H1 (cell line): ENCODE results near the gene VPS13A. TPM values are rescaled to one million over a fixed set of nuclear protein-coding genes. Genes with fewer than 3 reads are reported as not detected.

ENCODE experiments used
- CTCF ChIA-PET: fragments of 300-600 bp; sonication (Branson Sonifier 250); formaldehyde crosslinking; loops from one replicate; lab custom pipeline; 2021; ENCODE audit not compliant: partially characterized antibody; lab: Charles Lee
- POLR2A ChIA-PET: fragments of 300-600 bp; sonication (Branson Sonifier 250); formaldehyde crosslinking; loops from one replicate; lab custom pipeline; 2021; ENCODE audit warnings: inconsistent platforms; ENCODE audit not compliant: partially characterized antibody; lab: Charles Lee
- DNase-seq, 2 experiments: peaks; one replicate each; pipeline versions ENCODE4 v3.0.0 to v3.0.0-alpha.2; 2010 to 2022; ENCODE audit warnings: low spot score in 2 of 2, low read depth in 1 of 2, mixed read lengths in 1 of 2
- FAIRE-seq: peaks from 2 replicates; lab custom pipeline; 2011; peaks lifted over from hg19 to GRCh38; lab: Jason Lieb, UNC
- H2AFZ ChIP-seq: 2 replicates; pipeline ENCODE4 v1.8.1; 2012; ENCODE audit warnings: low read length, inconsistent platforms
- H2AK5ac ChIP-seq: 2 replicates; pipeline ENCODE4 v1.6.1; 2013; ENCODE audit warnings: low read depth, low read length
- H2BK120ac ChIP-seq: replicated peaks from 2 replicates; pipeline ENCODE3; 2013; ENCODE audit warnings: low read depth, low read length, inconsistent platforms
- H2BK12ac ChIP-seq: 2 replicates; pipeline ENCODE4 v1.6.1; 2013; ENCODE audit warnings: low read depth, low read length
- H2BK15ac ChIP-seq: 2 replicates; pipeline ENCODE4 v1.6.1; 2013; ENCODE audit warnings: low read length
- H2BK20ac ChIP-seq: 2 replicates; pipeline ENCODE4 v1.6.1; 2013; ENCODE audit warnings: low read length
- H2BK5ac ChIP-seq: 2 replicates; pipeline ENCODE4 v1.6.1; 2013; ENCODE audit warnings: low read depth, low read length
- H3K14ac ChIP-seq: 2 replicates; pipeline ENCODE4 v1.6.1; 2013; ENCODE audit warnings: inconsistent platforms; ENCODE audit not compliant: insufficient read length
- H3K18ac ChIP-seq: 2 replicates; pipeline ENCODE4 v1.6.1; 2013; ENCODE audit warnings: low read length; ENCODE audit errors: extremely low read depth
- H3K23ac ChIP-seq: 2 replicates; pipeline ENCODE4 v1.6.1; 2013; ENCODE audit warnings: inconsistent platforms; ENCODE audit not compliant: insufficient read length
- H3K23me2 ChIP-seq: 2 replicates; pipeline ENCODE4 v1.6.1; 2013; ENCODE audit warnings: low read depth, low read length
- H3K27ac ChIP-seq: 2 replicates; pipeline ENCODE4 v1.6.1; 2011; ENCODE audit warnings: low read depth, low read length, inconsistent platforms
- H3K27me3 ChIP-seq, 4 experiments: replicated peaks in 1 of 4; 1 replicate in 1 of 4; 2 replicates in 3 of 4; pipeline versions ENCODE4 v1.6.1 to v1.8.1; 2011 to 2013; ENCODE audit warnings: low read length in 3 of 4, mild to moderate bottlenecking in 3 of 4, inconsistent platforms in 2 of 4, mixed read lengths in 2 of 4, moderate library complexity in 1 of 4; ENCODE audit not compliant: control insufficient read depth in 3 of 4, insufficient read depth in 3 of 4; ENCODE audit errors: extremely low read depth in 1 of 4
- H3K36me3 ChIP-seq, 4 experiments: 2 replicates each; pipeline versions ENCODE4 v1.6.1 to v1.8.1; 2011 to 2013; ENCODE audit warnings: mild to moderate bottlenecking in 4 of 4, low read length in 3 of 4, moderate library complexity in 2 of 4, control low read depth in 1 of 4, inconsistent platforms in 1 of 4; ENCODE audit not compliant: insufficient read depth in 4 of 4, control insufficient read depth in 2 of 4
- H3K4ac ChIP-seq: replicated peaks from 2 replicates; pipeline ENCODE3; 2013; ENCODE audit warnings: low read length, low read depth, mixed read lengths, inconsistent platforms; ENCODE audit not compliant: insufficient read length
- H3K4me1 ChIP-seq, 4 experiments: replicated peaks in 1 of 4; 1 replicate in 1 of 4; 2 replicates in 3 of 4; pipeline versions ENCODE4 v1.6.1 to v1.8.1; 2011 to 2013; ENCODE audit warnings: low read length in 3 of 4, inconsistent platforms in 2 of 4, mixed read lengths in 1 of 4; ENCODE audit not compliant: insufficient read depth in 4 of 4, control insufficient read depth in 3 of 4
- H3K4me2 ChIP-seq, 2 experiments: 2 replicates each; pipeline versions ENCODE4 v1.6.1 to v1.8.1; 2011 to 2013; ENCODE audit warnings: low read depth in 2 of 2, low read length in 2 of 2, control low read depth in 1 of 2, inconsistent platforms in 1 of 2, mild to moderate bottlenecking in 1 of 2; ENCODE audit not compliant: insufficient read depth in 1 of 2
- H3K4me3 ChIP-seq, 4 experiments: fragments of 200-600, 300-600 bp in 1 of 4; sonication (generic), shearing (Covaris generic), sonication (Bioruptor Twin) in 1 of 4; 2 replicates each; pipeline versions ENCODE4 v1.5.1 to v1.8.1; 2011 to 2016; ENCODE audit warnings: low read length in 4 of 4, low read depth in 3 of 4, control low read depth in 2 of 4, inconsistent platforms in 2 of 4, mild to moderate bottlenecking in 2 of 4, mixed read lengths in 1 of 4, moderate library complexity in 1 of 4; ENCODE audit not compliant: insufficient read depth in 2 of 4; ENCODE audit errors: extremely low read depth in 1 of 4
- H3K56ac ChIP-seq: replicated peaks from 2 replicates; pipeline ENCODE3; 2013; ENCODE audit warnings: low read depth, mild to moderate bottlenecking, mixed read lengths, low read length, inconsistent platforms; ENCODE audit not compliant: insufficient read length
- H3K79me1 ChIP-seq: 2 replicates; pipeline ENCODE4 v1.6.1; 2013; ENCODE audit warnings: low read depth, low read length, control low read depth
- H3K79me2 ChIP-seq, 2 experiments: 2 replicates each; pipeline versions ENCODE4 v1.6.1 to v1.8.1; 2012 to 2013; ENCODE audit warnings: low read length in 2 of 2, mild to moderate bottlenecking in 2 of 2, inconsistent platforms in 1 of 2; ENCODE audit not compliant: insufficient read depth in 2 of 2, control insufficient read depth in 1 of 2
- H3K9ac ChIP-seq, 4 experiments: replicated peaks in 1 of 4; 1 replicate in 1 of 4; 2 replicates in 3 of 4; pipeline versions ENCODE4 v1.6.1 to v1.8.1; 2011 to 2013; ENCODE audit warnings: low read depth in 3 of 4, low read length in 3 of 4, control low read depth in 2 of 4, mild to moderate bottlenecking in 2 of 4, moderate library complexity in 2 of 4, inconsistent platforms in 1 of 4; ENCODE audit errors: extremely low read depth in 1 of 4
- H3K9me3 ChIP-seq, 2 experiments: 2 replicates each; pipeline versions ENCODE4 v1.6.1 to v1.8.1; 2012 to 2013; ENCODE audit warnings: mild to moderate bottlenecking in 2 of 2, moderate library complexity in 2 of 2, control low read depth in 1 of 2, inconsistent platforms in 1 of 2, low read depth in 1 of 2, low read length in 1 of 2, mixed read lengths in 1 of 2; ENCODE audit not compliant: insufficient read depth in 2 of 2
- H4K20me1 ChIP-seq, 2 experiments: replicated peaks in 1 of 2; 2 replicates each; pipeline versions ENCODE3 to v1.8.1; 2011 to 2013; ENCODE audit warnings: inconsistent platforms in 2 of 2, low read length in 2 of 2, mild to moderate bottlenecking in 1 of 2; ENCODE audit not compliant: insufficient read depth in 2 of 2, control insufficient read depth in 1 of 2
- H4K5ac ChIP-seq: 2 replicates; pipeline ENCODE4 v1.6.1; 2013; ENCODE audit warnings: low read length, low read depth, mixed read lengths, inconsistent platforms; ENCODE audit not compliant: insufficient read length
- H4K8ac ChIP-seq: 2 replicates; pipeline ENCODE4 v1.8.0; 2013; ENCODE audit warnings: mild to moderate bottlenecking, moderate library complexity, low read length, inconsistent platforms; ENCODE audit not compliant: insufficient read depth; ENCODE audit errors: extremely low read depth
- H4K91ac ChIP-seq: replicated peaks from 2 replicates; pipeline ENCODE3; 2013; ENCODE audit warnings: low read length, mixed read lengths, inconsistent platforms; ENCODE audit not compliant: insufficient read length
- FOSL1 ChIP-seq: IDR thresholded peaks from 2 replicates; pipeline ENCODE4 v1.6.1; 2011; ENCODE audit warnings: mild to moderate bottlenecking, low read depth, low read length, moderate library complexity; ENCODE audit not compliant: insufficient read depth
- PHF8 ChIP-seq: fragments of 200-600 bp; sonication (generic); conservative IDR thresholded peaks from 2 replicates; pipeline ENCODE4 v1.7.1; 2012; ENCODE audit warnings: low read depth, mild to moderate bottlenecking, inconsistent platforms, low read length, moderate library complexity
- WGBS, 2 experiments: shearing (Covaris generic) in 1 of 2; methylation state at CpG; one replicate each; pipeline versions ENCODE4 v1.1.6 to v1.1.7; 2013 to 2015; ENCODE audit warnings: low lambda C conversion rate in 2 of 2, mixed read lengths in 2 of 2, inconsistent platforms in 1 of 2, low coverage in 1 of 2, missing lambda C conversion rate in 1 of 2; ENCODE audit not compliant: insufficient replicate concordance in 2 of 2, insufficient coverage in 1 of 2, insufficient read length in 1 of 2; ENCODE audit errors: extremely low coverage in 1 of 2, missing lambda C conversion rate in 1 of 2; 5-methylcytosine and 5-hydroxymethylcytosine counted together
- polyA plus RNA-seq, 7 experiments: library from polyadenylated mRNA; depleted of rRNA in 3 of 7; stranded (reverse) in 5 of 7; unstranded in 2 of 7; fragments of >200 nt in 5 of 7; fragments of 200-250 nt in 2 of 7; gene quantifications; 1 replicate in 5 of 7; 2 replicates in 1 of 7; 4 replicates in 1 of 7; pipeline versions ENCODE4 v1.2.1 to v1.2.3, GENCODE V29; 2011 to 2013; ENCODE audit warnings: missing spikeins in 2 of 7, mixed read lengths in 2 of 7
- total RNA-seq: library from RNA; stranded (reverse); fragmentation: NEBNext Ultra II Directional; extraction: Animal tissue kit (Norgen Biotek cat#: 25700); gene quantifications from 2 replicates; pipeline ENCODE4 v1.2.1, GENCODE V29; 2021

VPS13A gene
- total and polyA plus RNA-seq, 2 of the 8 experiments (the other 6 are each of a cell fraction or from before 2014, with no cell fraction given) = 6.0 to 36.5 TPM

- Histone ChIP-seq H4K8ac (no peak overlapping the region), H2AK5ac (no peak overlapping the region), H3K79me1 (no peaks in the 10 kb centered on the region), H3K4ac (no peak overlapping the region), H2BK15ac (no peak overlapping the region), H3K4me1 (peaks cover 0 to 4% (median 3%) of the 10 kb centered on the region in 4 experiments; a peak in 3 of 7 replicates), H3K27me3 (no peaks in the 10 kb centered on the region), H2BK120ac (no peak overlapping the region), H3K36me3 (no peaks in the 10 kb centered on the region), H3K9ac (no peak overlapping the region), H3K9me3 (no peaks in the 10 kb centered on the region), H3K79me2 (no peaks in the 10 kb centered on the region), H2BK5ac (no peak overlapping the region), H2BK20ac (no peak overlapping the region), H3K18ac (no peak overlapping the region), H3K14ac (no peak overlapping the region), H3K4me2 (no peak overlapping the region), H3K23me2 (no peaks in the 10 kb centered on the region), H3K56ac (no peak overlapping the region), H3K4me3 (no peak overlapping the region), H2BK12ac (no peak overlapping the region), H4K20me1 (no peaks in the 10 kb centered on the region), H3K23ac (no peak overlapping the region), H4K91ac (no peak overlapping the region), H3K27ac (no peak overlapping the region), H4K5ac (no peak overlapping the region), H2AFZ (no peak overlapping the region)
- ChIA-PET POLR2A (no interaction called here), CTCF (interaction anchor here (0.9 to 1.0 kb wide), 2 partner anchors 128 to 154 kb away, joined by 3 read pairs; no protein-coding TSS in a partner anchor)
- TF ChIP-seq FOSL1 = no peak
- TF ChIP-seq PHF8 = no peak
- DNase-seq = no peak
- no peak for FAIRE-seq
- 89% methylated on average over 2 of the region's 2 CpGs; no CpG with 5 or more reads in 1 of the 2 experiments for WGBS, 2 experiments
Observed at GRCh38 chr9:77142366-77142765, 35.0 kb upstream of the VPS13A start.
